ENCODE measurements around the gene IQSEC1.

GRCh38 chr3:13024765-13025065 lies 48.5 kb downstream of the IQSEC1 start:
- no peak for TF ChIP-seq RAD21 (IDR thresholded peaks at IDR 0.05; ENCODE audit: insufficient read depth, low read depth, low read length)
- TF ChIP-seq EZH2 (IDR thresholded peaks at IDR 0.05; ENCODE audit: borderline replicate concordance, control insufficient read depth, low read depth, low read length), result no peak
- no peak for TF ChIP-seq HDAC6 (IDR thresholded peaks at IDR 0.05; ENCODE audit: unreplicated experiment)
- no peak for TF ChIP-seq POLR2A (IDR thresholded peaks at IDR 0.05; ENCODE audit: low read depth, low read length)
- TF ChIP-seq REST (IDR thresholded peaks at IDR 0.05; ENCODE audit: low read depth, low read length), result no peak
- TF ChIP-seq POLR2AphosphoS5 (IDR thresholded peaks at IDR 0.05; ENCODE audit: low read length), result no peak

All from GM12878 (cell line).